Chondrocyte (in vitro differentiated cells): Measurements from ENCODE around the gene METTL23. TPM values are rescaled to one million over a fixed set of nuclear protein-coding genes. Genes with fewer than 3 reads are reported as not detected.

Experiments
- DNase-seq: peaks from one replicate; pipeline ENCODE4 v3.0.0; 2021; ENCODE audit warnings: mixed read lengths, low spot score
- H3K27ac Mint-ChIP-seq: one replicate; pipeline ENCODE4 v1.8.0; 2021; ENCODE audit warnings: mild to moderate bottlenecking, moderate library complexity, mixed read lengths; ENCODE audit not compliant: unreplicated experiment
- H3K27me3 Mint-ChIP-seq: 2 replicates; pipeline ENCODE4 v1.8.0; 2021; ENCODE audit warnings: low read depth, mixed read lengths
- H3K36me3 Mint-ChIP-seq: 2 replicates; pipeline ENCODE4 v1.8.0; 2021; ENCODE audit warnings: low read depth, mixed read lengths
- H3K4me1 Mint-ChIP-seq: 2 replicates; pipeline ENCODE4 v1.8.0; 2021; ENCODE audit warnings: low read depth, mild to moderate bottlenecking, mixed read lengths
- H3K4me3 Mint-ChIP-seq: one replicate; pipeline ENCODE4 v1.8.0; 2021; ENCODE audit warnings: mild to moderate bottlenecking, moderate library complexity, mixed read lengths; ENCODE audit not compliant: unreplicated experiment
- H3K9me3 Mint-ChIP-seq: 2 replicates; pipeline ENCODE4 v1.8.0; 2021; ENCODE audit warnings: low read depth, mixed read lengths
- CTCF ChIP-seq: fragments of 200-600 bp; sonication (generic); IDR thresholded peaks from 2 replicates; pipeline ENCODE4 v1.5.0; 2021; ENCODE audit warnings: antibody characterized with exemption, mild to moderate bottlenecking, moderate library complexity
- total RNA-seq: library from RNA; stranded (reverse); gene quantifications from 3 replicates; pipeline ENCODE4 v1.2.1, GENCODE V29; 2021

The METTL23 gene
- total RNA-seq, 1 donor from 2014 or later: 27.0 TPM

GRCh38 chr17:76701471-76701967, 25.1 kb upstream of the METTL23 start:
- Mint-ChIP-seq H3K27me3 (no peaks in the 10 kb centered on the region), H3K9me3 (no peaks in the 10 kb centered on the region), H3K36me3 (no peaks in the 10 kb centered on the region), H3K4me3 (peak overlapping the region; percentile 64), H3K4me1 (peaks cover 74% of the 10 kb centered on the region), H3K27ac (peak overlapping the region; percentile 97)
- no peak for TF ChIP-seq CTCF
- DNase-seq: no peak

- TF ChIP-seq CTCF: no peak
- DNase-seq: no peak
- no peak overlapping the region for H3K4me3 Mint-ChIP-seq
Measured at GRCh38 chr17:76702076-76702475, 24.6 kb upstream of the METTL23 start.

GRCh38 chr17:76702941-76703637, 23.6 kb upstream of the METTL23 start:
- no peak overlapping the region for H3K4me3 Mint-ChIP-seq
- no peaks in the 10 kb centered on the region for H3K36me3 Mint-ChIP-seq

More at GRCh38 chr17:76702076-76702475, 24.6 kb upstream of the METTL23 start:
- no peaks in the 10 kb centered on the region for H3K36me3 Mint-ChIP-seq
- peaks cover 73% of the 10 kb centered on the region for H3K4me1 Mint-ChIP-seq
- no peaks in the 10 kb centered on the region for H3K9me3 Mint-ChIP-seq
- no peaks in the 10 kb centered on the region for H3K27me3 Mint-ChIP-seq
- H3K27ac Mint-ChIP-seq: peak overlapping the region; percentile 97

GRCh38 chr17:76704805-76705204, 21.8 kb upstream of the METTL23 start:
- Mint-ChIP-seq H3K36me3 (no peaks in the 10 kb centered on the region), H3K4me3 (no peak overlapping the region), H3K9me3 (no peaks in the 10 kb centered on the region), H3K27me3 (no peaks in the 10 kb centered on the region), H3K4me1 (peaks cover 72% of the 10 kb centered on the region), H3K27ac (peak overlapping the region; percentile 58)
- no peak for DNase-seq
- TF ChIP-seq CTCF: peak; percentile 38

More at GRCh38 chr17:76702941-76703637, 23.6 kb upstream of the METTL23 start:
- no peak for DNase-seq
- no peak for TF ChIP-seq CTCF
- H3K27ac Mint-ChIP-seq: peak overlapping the region; percentile 41
- no peaks in the 10 kb centered on the region for H3K27me3 Mint-ChIP-seq
- H3K9me3 Mint-ChIP-seq: no peaks in the 10 kb centered on the region
- H3K4me1 Mint-ChIP-seq: peaks cover 71% of the 10 kb centered on the region

- Mint-ChIP-seq H3K27me3 (no peaks in the 10 kb centered on the region), H3K4me3 (no peak overlapping the region), H3K36me3 (no peaks in the 10 kb centered on the region), H3K9me3 (no peaks in the 10 kb centered on the region), H3K4me1 (peaks cover 63% of the 10 kb centered on the region), H3K27ac (peak overlapping the region; percentile 32)
- no peak for DNase-seq
- TF ChIP-seq CTCF: no peak
Measured at GRCh38 chr17:76706817-76707216, 19.8 kb upstream of the METTL23 start.
